Measurements from ENCODE around the gene RGS17.

Gene RGS17

DNA sequence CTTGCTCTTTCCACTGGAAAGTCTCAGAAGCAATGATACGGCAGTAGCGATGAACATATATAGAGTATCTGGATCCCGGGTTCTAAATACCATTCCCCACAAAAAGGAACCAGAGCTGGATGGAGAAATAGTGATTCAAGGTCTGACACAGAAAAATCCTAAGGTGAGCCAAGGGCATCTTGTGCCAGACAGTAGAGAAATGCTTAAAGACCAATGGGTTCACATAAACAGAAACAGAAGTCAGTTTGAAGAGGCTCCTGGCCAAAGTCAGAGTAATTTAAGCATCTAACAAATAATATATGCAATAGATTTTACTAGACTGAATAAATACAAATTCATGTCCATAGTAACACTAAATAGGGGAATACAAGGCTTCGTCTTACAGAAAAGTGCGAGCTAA, 54.7 kb downstream of the RGS17 start:
- TF ChIP-seq, protein P1, sequence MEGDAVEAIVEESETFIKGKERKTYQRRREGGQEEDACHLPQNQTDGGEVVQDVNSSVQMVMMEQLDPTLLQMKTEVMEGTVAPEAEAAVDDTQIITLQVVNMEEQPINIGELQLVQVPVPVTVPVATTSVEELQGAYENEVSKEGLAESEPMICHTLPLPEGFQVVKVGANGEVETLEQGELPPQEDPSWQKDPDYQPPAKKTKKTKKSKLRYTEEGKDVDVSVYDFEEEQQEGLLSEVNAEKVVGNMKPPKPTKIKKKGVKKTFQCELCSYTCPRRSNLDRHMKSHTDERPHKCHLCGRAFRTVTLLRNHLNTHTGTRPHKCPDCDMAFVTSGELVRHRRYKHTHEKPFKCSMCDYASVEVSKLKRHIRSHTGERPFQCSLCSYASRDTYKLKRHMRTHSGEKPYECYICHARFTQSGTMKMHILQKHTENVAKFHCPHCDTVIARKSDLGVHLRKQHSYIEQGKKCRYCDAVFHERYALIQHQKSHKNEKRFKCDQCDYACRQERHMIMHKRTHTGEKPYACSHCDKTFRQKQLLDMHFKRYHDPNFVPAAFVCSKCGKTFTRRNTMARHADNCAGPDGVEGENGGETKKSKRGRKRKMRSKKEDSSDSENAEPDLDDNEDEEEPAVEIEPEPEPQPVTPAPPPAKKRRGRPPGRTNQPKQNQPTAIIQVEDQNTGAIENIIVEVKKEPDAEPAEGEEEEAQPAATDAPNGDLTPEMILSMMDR (IDR thresholded peaks at IDR 0.05; ENCODE audit: borderline replicate concordance, control extremely low read depth, extremely low read depth, insufficient read depth, missing control alignments): no peak
- no peak for DNase-seq (ENCODE audit: low spot score)
- in situ Hi-C loops (cut with MboI; ENCODE audit: low sequenced_read_pairs, unreplicated experiment): no loop called here

DNA sequence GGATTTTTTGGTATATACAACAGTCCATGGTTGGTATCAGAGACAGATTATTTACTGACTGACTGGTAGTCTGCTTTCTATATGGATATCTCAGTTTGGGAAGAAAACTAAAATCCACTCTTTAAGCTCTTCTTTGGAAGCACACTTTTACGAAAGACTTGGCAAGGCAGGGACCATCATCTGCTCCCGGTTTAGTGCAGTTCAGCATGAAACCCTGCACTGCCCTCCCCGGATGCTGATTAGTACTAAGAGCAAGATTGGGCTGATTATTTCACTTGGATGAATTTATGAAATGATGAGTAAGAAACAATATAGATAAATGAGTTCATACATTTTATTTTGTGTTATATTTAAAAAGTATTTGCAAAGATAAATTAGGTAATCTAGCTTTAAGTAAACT, 56.3 kb downstream of the RGS17 start:
- no peak for DNase-seq (ENCODE audit: low spot score)
- TF ChIP-seq, protein P1 (IDR thresholded peaks at IDR 0.05; ENCODE audit: borderline replicate concordance, control extremely low read depth, extremely low read depth, insufficient read depth, missing control alignments): no peak
- in situ Hi-C loops (cut with MboI; ENCODE audit: low sequenced_read_pairs, unreplicated experiment): no loop called here

- DNase-seq (ENCODE audit: low spot score): no peak
- in situ Hi-C loops (cut with MboI; ENCODE audit: low sequenced_read_pairs, unreplicated experiment): no loop called here
- TF ChIP-seq, protein P1 (IDR thresholded peaks at IDR 0.05; ENCODE audit: borderline replicate concordance, control extremely low read depth, extremely low read depth, insufficient read depth, missing control alignments): no peak
These were observed 57.2 kb downstream of the RGS17 start for GRCh38 chr6:153073841-153074240.

GRCh38 chr6:153070756-153071155, 60.3 kb downstream of the RGS17 start:
- no peak for DNase-seq (ENCODE audit: low spot score)
- TF ChIP-seq, protein P1 (IDR thresholded peaks at IDR 0.05; ENCODE audit: borderline replicate concordance, control extremely low read depth, extremely low read depth, insufficient read depth, missing control alignments): no peak
- in situ Hi-C loops (cut with MboI; ENCODE audit: low sequenced_read_pairs, unreplicated experiment): no loop called here

- in situ Hi-C loops (cut with MboI; ENCODE audit: low sequenced_read_pairs, unreplicated experiment): no loop called here
- TF ChIP-seq, protein P1 (IDR thresholded peaks at IDR 0.05; ENCODE audit: borderline replicate concordance, control extremely low read depth, extremely low read depth, insufficient read depth, missing control alignments): no peak
These were observed 61.2 kb downstream of the RGS17 start for GRCh38 chr6:153069897-153070296.

DNA sequence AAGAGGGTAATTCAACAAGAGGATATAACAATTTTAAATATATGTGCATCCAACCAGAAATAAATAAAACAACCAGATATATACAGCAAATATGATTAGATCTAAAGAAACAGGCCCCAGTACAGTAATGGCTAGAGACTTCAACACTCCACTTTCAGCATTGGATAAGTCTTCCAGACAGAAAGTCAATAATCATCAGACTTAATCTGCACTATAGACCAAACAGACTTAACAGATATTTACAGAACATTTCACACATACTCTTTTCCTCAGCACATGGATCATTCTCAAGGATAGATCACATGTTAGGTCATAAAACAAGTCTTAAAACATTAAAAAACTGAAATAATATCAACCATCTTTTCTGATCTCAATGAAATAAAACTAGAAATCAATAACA, 65.9 kb downstream of the RGS17 start:
- TF ChIP-seq, protein P1 (IDR thresholded peaks at IDR 0.05; ENCODE audit: borderline replicate concordance, control extremely low read depth, extremely low read depth, insufficient read depth, missing control alignments): no peak
- DNase-seq (ENCODE audit: low spot score): no peak
- in situ Hi-C loops (cut with MboI; ENCODE audit: low sequenced_read_pairs, unreplicated experiment): no loop called here

More at GRCh38 chr6:153069897-153070296, 61.2 kb downstream of the RGS17 start:
- no peak for DNase-seq (ENCODE audit: low spot score)

GRCh38 chr6:153063936-153064335, 67.1 kb downstream of the RGS17 start:
- no peak for DNase-seq (ENCODE audit: low spot score)
- in situ Hi-C loops (cut with MboI; ENCODE audit: low sequenced_read_pairs, unreplicated experiment): no loop called here
- TF ChIP-seq, protein P1 (IDR thresholded peaks at IDR 0.05; ENCODE audit: borderline replicate concordance, control extremely low read depth, extremely low read depth, insufficient read depth, missing control alignments): no peak
